ENCODE data around the gene PIGL. TPM values are rescaled to one million over a fixed set of nuclear protein-coding genes. Genes with fewer than 3 reads are reported as not detected.

PIGL gene
- total and polyA plus RNA-seq, 2 donors (not counting 3 experiments of a cell fraction or from before 2014, with no cell fraction given), result 28.6 to 40.8 TPM

DNA sequence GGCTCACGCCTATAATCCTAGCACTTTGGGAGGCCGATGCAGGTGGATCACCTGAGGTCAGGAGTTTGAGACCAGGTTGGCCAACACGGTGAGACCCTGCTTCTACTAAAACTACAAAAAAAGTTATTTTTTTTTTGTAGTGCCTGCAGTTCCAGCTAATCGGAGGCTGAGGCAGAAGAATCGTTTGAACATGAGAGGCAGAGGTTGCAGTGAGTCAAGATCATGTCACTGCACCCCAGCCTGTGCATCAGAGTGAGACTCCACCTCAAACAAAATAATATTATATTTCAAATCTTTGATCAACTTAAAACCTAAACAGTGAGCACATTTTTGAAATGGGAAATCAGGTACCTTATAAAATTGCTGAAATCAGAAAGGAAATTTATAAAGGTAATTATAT lies 38.2 kb upstream of the PIGL start:
- DNase-seq (ENCODE audit: low read depth, low spot score) (no peak), FAIRE-seq (no peak)
- no TSS peak for BruUV-seq (replicated peaks)
- H3K27me3 ChIP-seq (ENCODE audit: control insufficient read depth in 2 of 2, insufficient read depth in 2 of 2, low read length in 2 of 2), result no peaks in the 10 kb centered on the region
- TF ChIP-seq POLR2A (IDR thresholded peaks at IDR 0.05; ENCODE audit: low read depth, low read length), result no peak
- no peak for TF ChIP-seq JUN (IDR thresholded peaks at IDR 0.05; ENCODE audit: borderline replicate concordance, insufficient read depth, insufficient read length, low read depth)
- TF ChIP-seq, protein P1, sequence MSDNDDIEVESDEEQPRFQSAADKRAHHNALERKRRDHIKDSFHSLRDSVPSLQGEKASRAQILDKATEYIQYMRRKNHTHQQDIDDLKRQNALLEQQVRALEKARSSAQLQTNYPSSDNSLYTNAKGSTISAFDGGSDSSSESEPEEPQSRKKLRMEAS (IDR thresholded peaks at IDR 0.05; ENCODE audit: insufficient read depth, insufficient read length), result no peak
- TF ChIP-seq, protein P2, sequence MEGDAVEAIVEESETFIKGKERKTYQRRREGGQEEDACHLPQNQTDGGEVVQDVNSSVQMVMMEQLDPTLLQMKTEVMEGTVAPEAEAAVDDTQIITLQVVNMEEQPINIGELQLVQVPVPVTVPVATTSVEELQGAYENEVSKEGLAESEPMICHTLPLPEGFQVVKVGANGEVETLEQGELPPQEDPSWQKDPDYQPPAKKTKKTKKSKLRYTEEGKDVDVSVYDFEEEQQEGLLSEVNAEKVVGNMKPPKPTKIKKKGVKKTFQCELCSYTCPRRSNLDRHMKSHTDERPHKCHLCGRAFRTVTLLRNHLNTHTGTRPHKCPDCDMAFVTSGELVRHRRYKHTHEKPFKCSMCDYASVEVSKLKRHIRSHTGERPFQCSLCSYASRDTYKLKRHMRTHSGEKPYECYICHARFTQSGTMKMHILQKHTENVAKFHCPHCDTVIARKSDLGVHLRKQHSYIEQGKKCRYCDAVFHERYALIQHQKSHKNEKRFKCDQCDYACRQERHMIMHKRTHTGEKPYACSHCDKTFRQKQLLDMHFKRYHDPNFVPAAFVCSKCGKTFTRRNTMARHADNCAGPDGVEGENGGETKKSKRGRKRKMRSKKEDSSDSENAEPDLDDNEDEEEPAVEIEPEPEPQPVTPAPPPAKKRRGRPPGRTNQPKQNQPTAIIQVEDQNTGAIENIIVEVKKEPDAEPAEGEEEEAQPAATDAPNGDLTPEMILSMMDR (IDR thresholded peaks at IDR 0.05; ENCODE audit: extremely low read depth in 1 of 2, insufficient read depth in 1 of 2, low read depth in 1 of 2, low read length in 2 of 2), result no peak
- no peak for TF ChIP-seq EZH2 (IDR thresholded peaks at IDR 0.05; ENCODE audit: borderline replicate concordance, low read depth, low read length, severe bottlenecking)
- no peak overlapping the region for H3K4me2 ChIP-seq (ENCODE audit: insufficient read depth, low read length)
- dilution Hi-C loops (cut with MboI; ENCODE audit: extremely low pct_ligation_motif_present, low sequenced_read_pairs) (no loop called here), intact Hi-C loops (cut with micrococcal nuclease) (no loop called here)
- H3K36me3 ChIP-seq (ENCODE audit: control insufficient read depth in 2 of 2, extremely low read depth in 1 of 2, insufficient read depth in 2 of 2, low read length in 2 of 2), result peaks cover 0 to 2% of the 10 kb centered on the region in 2 experiments
- ChIA-PET POLR2A (no interaction called here), CTCF (no interaction called here)
- H4K20me1 ChIP-seq (replicated peaks; ENCODE audit: control insufficient read depth, extremely low read depth, insufficient read depth, low read length), result no peaks in the 10 kb centered on the region
- no peak overlapping the region for H3K9ac ChIP-seq (replicated peaks; ENCODE audit: extremely low read depth, insufficient read depth, low read length)
- peaks cover 78% of the 10 kb centered on the region for H3K79me2 ChIP-seq (ENCODE audit: control insufficient read depth, insufficient read depth, low read length)
- H3K9me3 ChIP-seq (replicated peaks; ENCODE audit: control insufficient read depth, insufficient read depth, low read length), result no peaks in the 10 kb centered on the region
- H3K9me1 ChIP-seq (replicated peaks; ENCODE audit: control insufficient read depth, extremely low read depth, insufficient read depth, low read length), result no peaks in the 10 kb centered on the region
- no peak overlapping the region for H2AFZ ChIP-seq (ENCODE audit: low read depth, low read length)
- no peak overlapping the region for H3K4me3 ChIP-seq (replicated peaks in 1 of 3; ENCODE audit: insufficient read depth in 1 of 3, low read depth in 1 of 3, low read length in 3 of 3)
- H3K27ac ChIP-seq (ENCODE audit: insufficient read depth, low read depth, low read length), result no peak overlapping the region
- no peaks in the 10 kb centered on the region for H3K4me1 ChIP-seq (ENCODE audit: control insufficient read depth, extremely low read depth, insufficient read depth, low read length)

DNA sequence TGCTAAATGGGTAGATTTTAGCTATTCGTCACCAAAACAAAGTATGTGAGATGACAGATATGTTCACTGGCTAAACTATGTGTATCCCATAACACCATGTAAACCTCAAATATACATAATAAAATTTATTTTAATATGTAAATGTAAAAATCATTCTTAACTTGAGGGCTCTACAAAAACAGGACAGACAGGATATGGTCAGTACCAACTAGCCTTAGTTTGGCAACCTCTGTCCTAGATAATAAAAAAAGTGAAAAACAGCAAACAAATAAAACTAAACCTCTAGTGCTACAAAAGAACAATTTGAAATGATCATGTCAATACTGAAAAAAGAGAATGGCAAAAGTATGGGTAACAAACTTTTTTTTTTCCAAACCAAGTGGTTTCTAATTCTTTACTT lies 35.4 kb upstream of the PIGL start:
- no peak for FAIRE-seq
- ChIA-PET CTCF (interaction anchor here (1.6 kb wide), 1 partner anchor 34 kb away, joined by 4 read pairs; the partner anchor contains the start of gene NCOR1), POLR2A (no interaction called here)
- Histone ChIP-seq H3K27ac (ENCODE audit: insufficient read depth, low read depth, low read length) (no peak overlapping the region), H4K20me1 (replicated peaks; ENCODE audit: control insufficient read depth, extremely low read depth, insufficient read depth, low read length) (no peaks in the 10 kb centered on the region), H3K4me1 (ENCODE audit: control insufficient read depth, extremely low read depth, insufficient read depth, low read length) (no peaks in the 10 kb centered on the region), H3K79me2 (ENCODE audit: control insufficient read depth, insufficient read depth, low read length) (peaks cover 84% of the 10 kb centered on the region), H3K9ac (replicated peaks; ENCODE audit: extremely low read depth, insufficient read depth, low read length) (no peak overlapping the region), H3K27me3 (ENCODE audit: control insufficient read depth in 2 of 2, insufficient read depth in 2 of 2, low read length in 2 of 2) (no peaks in the 10 kb centered on the region), H3K36me3 (ENCODE audit: control insufficient read depth in 2 of 2, extremely low read depth in 1 of 2, insufficient read depth in 2 of 2, low read length in 2 of 2) (peaks cover 0 to 9% of the 10 kb centered on the region in 2 experiments), H3K4me3 (replicated peaks in 1 of 3; ENCODE audit: insufficient read depth in 1 of 3, low read depth in 1 of 3, low read length in 3 of 3) (no peak overlapping the region), H3K9me3 (replicated peaks; ENCODE audit: control insufficient read depth, insufficient read depth, low read length) (no peaks in the 10 kb centered on the region), H2AFZ (ENCODE audit: low read depth, low read length) (no peak overlapping the region), H3K9me1 (replicated peaks; ENCODE audit: control insufficient read depth, extremely low read depth, insufficient read depth, low read length) (no peaks in the 10 kb centered on the region), H3K4me2 (ENCODE audit: insufficient read depth, low read length) (no peak overlapping the region)
- DNase-seq (ENCODE audit: low read depth, low spot score), result no peak
- intact Hi-C loops (cut with micrococcal nuclease) (no loop called here), dilution Hi-C loops (cut with MboI; ENCODE audit: extremely low pct_ligation_motif_present, low sequenced_read_pairs) (no loop called here)
- BruUV-seq (replicated peaks), result no TSS peak
- TF ChIP-seq GATA2 (IDR thresholded peaks at IDR 0.05; ENCODE audit: insufficient read depth, insufficient read length, low read depth, low read length) (no peak), POLR2AphosphoS5 (IDR thresholded peaks at IDR 0.05; ENCODE audit: insufficient read depth, low read depth, low read length) (no peak), EZH2 (IDR thresholded peaks at IDR 0.05; ENCODE audit: borderline replicate concordance, low read depth, low read length, severe bottlenecking) (no peak), JUN (IDR thresholded peaks at IDR 0.05; ENCODE audit: borderline replicate concordance, insufficient read depth, insufficient read length, low read depth) (no peak), MYC (IDR thresholded peaks at IDR 0.05; ENCODE audit: low read depth, low read length) (no peak), FOS (IDR thresholded peaks at IDR 0.05; ENCODE audit: borderline replicate concordance, insufficient read depth, low read length) (no peak), POLR2A (IDR thresholded peaks at IDR 0.05; ENCODE audit: low read depth, low read length) (no peak)
- TF ChIP-seq, protein P2 (IDR thresholded peaks at IDR 0.05; ENCODE audit: extremely low read depth in 1 of 2, insufficient read depth in 1 of 2, low read depth in 1 of 2, low read length in 2 of 2), result no peak
- TF ChIP-seq, protein P1 (IDR thresholded peaks at IDR 0.05; ENCODE audit: insufficient read depth, insufficient read length), result no peak

Measured in endothelial cell of umbilical vein (primary cell).